Urothelium cell line (cell line): Measurements from ENCODE around the gene GYS1.
"Not testable (repeated sequence)": the region's sequence is repeated elsewhere in the genome, so short reads cannot be mapped to it uniquely, and the experiment has no call there.

Source experiments
- DNase-seq: peaks from one replicate; pipeline ENCODE4 v3.0.0; 2011; ENCODE audit warnings: low spot score, mixed read lengths
- FAIRE-seq: peaks from 2 replicates; lab custom pipeline; 2011; peaks lifted over from hg19 to GRCh38; lab: Jason Lieb, UNC

GYS1 gene

DNA sequence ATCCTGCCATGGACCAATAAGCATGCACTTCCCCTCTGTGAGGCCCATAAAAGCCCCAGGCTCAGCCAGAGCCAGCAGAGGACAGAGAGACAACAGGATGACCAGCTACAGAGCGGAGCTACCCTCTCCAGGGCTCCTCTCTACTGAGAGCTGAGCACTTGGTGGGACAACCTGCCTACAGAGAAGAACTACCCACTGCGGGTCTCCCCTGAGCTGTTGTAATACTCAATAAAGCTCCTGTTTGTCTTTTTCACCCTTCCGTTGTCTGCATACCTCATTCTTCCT lies 45.9 kb downstream of the GYS1 start:
- no peak for FAIRE-seq

DNA sequence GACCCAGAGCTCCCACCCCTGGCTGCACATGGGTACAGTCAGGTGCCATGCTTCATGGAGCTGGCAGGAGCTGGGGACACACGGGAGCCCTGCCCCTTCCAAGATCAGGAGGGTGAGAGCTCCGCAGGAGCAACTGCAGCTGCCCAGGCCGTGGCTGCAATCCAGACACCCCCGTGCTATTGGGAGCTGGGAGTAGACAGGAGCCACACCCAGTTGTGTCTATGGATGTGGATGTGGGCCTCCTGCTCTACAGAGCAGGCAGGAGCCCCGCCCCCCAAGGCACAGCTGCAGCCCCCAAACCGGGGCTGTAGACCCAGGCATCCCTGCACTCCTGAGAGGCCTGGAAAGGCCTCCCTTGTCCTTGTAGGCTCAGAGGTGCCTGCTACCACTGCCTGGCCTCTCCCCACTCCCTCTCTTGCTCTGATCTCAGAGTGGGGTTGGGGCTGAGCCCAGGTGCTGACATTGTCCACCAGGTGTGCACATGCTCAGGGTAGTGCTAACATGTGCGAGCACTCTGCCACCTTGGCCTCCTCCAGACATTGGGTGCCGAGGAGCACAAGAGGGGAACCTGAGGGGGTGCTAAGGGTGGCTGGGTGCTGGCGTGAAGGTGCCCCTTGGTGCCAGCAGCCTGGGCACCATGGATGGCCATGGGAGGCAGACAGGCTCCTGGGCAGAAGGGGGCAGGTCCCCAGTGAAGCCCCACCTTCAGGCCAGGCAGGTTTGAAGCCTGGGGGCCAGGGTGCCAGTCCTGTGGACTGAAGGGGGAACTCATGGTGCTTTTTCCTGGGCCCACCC lies 46.4 kb downstream of the GYS1 start:
- FAIRE-seq (no peak), DNase-seq (no peak)

More for the DNA sequence above, 45.9 kb downstream of the GYS1 start:
- no peak for DNase-seq

DNA sequence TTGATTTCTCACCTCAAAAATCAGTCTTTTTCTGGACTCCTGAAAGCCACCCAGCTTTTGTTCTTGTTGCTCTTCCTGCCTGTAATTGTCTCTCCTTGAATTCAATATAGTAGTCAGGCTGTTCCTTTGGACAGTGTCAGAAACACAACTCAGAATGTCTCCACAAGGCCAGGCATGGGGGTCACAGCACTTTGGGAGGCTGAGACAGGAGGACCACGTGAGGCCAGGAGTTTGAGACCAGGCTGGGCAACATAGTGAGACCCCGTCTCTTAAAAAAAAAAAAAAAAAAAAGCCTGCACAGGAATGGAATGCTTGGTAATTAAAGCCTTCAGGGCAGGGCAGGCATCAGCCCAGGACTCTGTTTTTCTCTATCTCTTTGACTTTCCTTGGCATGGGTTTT lies 47.3 kb downstream of the GYS1 start:
- no peak for DNase-seq

GRCh38 chr19:48945415-48945814 lies 47.7 kb downstream of the GYS1 start:
- no peak for FAIRE-seq
- no peak for DNase-seq

More for the DNA sequence above, 47.3 kb downstream of the GYS1 start:
- FAIRE-seq = no peak

- DNase-seq (no peak), FAIRE-seq (no peak)
These were observed 50.0 kb downstream of the GYS1 start for GRCh38 chr19:48943081-48943480.

DNA sequence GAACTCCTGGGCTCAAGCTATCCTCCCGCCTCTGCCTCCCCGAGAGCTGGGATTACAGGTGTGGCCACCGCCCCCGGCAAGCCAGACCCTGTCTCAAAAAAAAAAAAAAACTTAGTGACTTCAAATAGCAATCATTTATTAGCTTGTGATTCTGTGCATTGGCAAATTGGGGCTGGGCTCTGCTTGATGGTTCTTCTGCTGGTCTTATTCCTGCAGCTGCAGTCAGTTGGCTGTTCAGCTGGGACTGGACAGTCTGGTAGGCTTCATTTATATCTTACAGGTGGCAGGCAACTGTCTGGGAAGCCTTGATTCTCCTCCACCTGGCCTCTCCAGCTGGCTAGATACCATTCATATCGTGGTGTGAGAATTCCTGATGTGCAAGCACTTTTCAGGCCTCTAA lies 52.2 kb downstream of the GYS1 start:
- no peak for FAIRE-seq
- no peak for DNase-seq

- no peak for FAIRE-seq
These were observed 54.9 kb downstream of the GYS1 start for GRCh38 chr19:48938256-48938655.

GRCh38 chr19:48935864-48936263 lies 57.2 kb downstream of the GYS1 start:
- no peak for DNase-seq
- no peak for FAIRE-seq

More at GRCh38 chr19:48938256-48938655, 54.9 kb downstream of the GYS1 start:
- DNase-seq = no peak

GRCh38 chr19:48934837-48935236 lies 58.3 kb downstream of the GYS1 start:
- DNase-seq (no peak), FAIRE-seq (no peak)

- FAIRE-seq (no peak), DNase-seq (peak; percentile 88)
These were observed 59.7 kb downstream of the GYS1 start, which contains the start of gene DHDH for GRCh38 chr19:48933382-48933932. DHDH (plus strand) TSS chr19:48933699; CDS start chr19:48933722, 23 bp downstream.

- DNase-seq = no peak
- FAIRE-seq = no peak
These were observed 64.7 kb downstream of the GYS1 start for GRCh38 chr19:48928164-48929025.

- not testable (repeated sequence) for FAIRE-seq
These were observed 65.4 kb downstream of the GYS1 start for GRCh38 chr19:48927692-48928091.

DNA sequence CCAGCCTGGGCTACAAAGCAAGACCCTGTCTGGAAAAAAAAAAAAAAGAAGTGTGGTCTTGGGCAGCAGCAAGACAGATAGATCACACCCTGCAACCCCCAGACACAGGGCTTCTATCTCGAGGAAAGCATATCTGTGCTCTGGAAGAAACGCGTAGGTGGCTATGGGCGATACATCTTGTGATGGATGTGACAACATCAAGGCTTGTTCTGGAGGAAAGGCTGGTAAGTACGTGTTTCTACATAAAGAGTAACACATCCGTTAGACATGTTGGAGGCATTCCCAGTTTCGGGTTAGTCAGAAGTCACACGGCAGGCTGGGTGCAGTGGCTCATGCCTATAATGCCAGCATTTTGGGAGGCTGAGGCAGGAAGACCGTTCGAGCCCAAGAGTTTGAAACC lies 66.2 kb downstream of the GYS1 start:
- DNase-seq (peak; percentile 51), FAIRE-seq (no peak)

More at GRCh38 chr19:48927692-48928091, 65.4 kb downstream of the GYS1 start:
- DNase-seq = not testable (repeated sequence)

GRCh38 chr19:48925890-48926289 lies 67.2 kb downstream of the GYS1 start:
- FAIRE-seq, DNase-seq: not testable (repeated sequence)

DNA sequence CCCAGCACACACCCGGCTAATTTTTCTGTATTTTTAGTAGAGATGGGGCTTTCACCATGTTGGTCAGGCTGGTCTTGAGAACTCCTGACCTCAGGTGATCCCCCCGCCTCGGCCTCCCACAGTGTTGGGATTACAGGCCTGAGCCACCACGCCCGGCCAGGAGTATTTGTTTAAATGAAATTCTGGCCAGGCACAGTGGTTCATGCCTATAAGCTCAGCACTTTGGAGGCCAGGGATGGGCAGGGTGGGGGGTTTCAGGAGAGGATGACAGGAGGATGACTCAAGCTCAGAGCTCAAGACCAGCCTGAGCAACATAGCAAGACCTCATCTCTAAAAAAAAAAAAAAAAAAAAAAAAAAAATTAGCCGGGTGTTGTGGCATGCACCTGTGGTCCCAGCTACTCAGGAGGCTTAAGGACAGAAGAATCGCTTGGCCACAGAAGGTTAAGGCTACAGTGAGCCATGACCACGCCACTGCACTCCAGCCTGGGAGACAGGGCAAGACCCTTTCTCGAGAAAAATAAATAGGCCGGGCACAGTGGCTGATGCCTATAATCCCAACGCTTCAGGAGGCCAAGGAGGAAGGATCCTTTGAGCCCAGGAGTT lies 67.8 kb downstream of the GYS1 start:
- no peak for FAIRE-seq
- peak; percentile 68 for DNase-seq

DNA sequence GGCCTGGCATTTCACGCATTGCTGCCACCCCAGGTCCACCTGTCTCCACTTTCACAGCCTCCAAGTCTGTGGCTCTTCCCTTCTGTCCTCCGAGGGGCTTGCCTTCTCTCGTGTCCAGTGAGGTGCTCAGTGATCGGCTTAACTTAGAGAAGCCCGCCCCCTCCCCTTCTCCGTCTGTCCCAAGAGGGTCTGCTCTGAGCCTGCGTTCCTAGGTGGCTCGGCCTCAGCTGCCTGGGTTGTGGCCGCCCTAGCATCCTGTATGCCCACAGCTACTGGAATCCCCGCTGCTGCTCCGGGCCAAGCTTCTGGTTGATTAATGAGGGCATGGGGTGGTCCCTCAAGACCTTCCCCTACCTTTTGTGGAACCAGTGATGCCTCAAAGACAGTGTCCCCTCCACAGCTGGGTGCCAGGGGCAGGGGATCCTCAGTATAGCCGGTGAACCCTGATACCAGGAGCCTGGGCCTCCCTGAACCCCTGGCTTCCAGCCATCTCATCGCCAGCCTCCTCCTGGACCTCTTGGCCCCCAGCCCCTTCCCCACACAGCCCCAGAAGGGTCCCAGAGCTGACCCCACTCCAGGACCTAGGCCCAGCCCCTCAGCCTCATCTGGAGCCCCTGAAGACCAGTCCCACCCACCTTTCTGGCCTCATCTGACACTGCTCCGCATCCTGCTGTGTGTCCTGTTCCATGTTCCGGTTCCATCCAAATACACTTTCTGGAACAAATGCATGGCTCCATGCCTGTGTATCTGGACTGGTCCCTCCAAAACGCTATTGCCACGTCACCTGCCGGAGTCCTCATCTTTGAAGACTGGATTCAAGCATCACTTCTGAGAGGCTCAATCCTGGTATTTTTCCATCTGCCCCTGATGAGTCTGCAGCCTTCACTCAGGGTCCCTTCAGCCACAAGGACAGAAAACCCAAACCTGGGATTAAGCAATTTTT lies 70.3 kb downstream of the GYS1 start:
- FAIRE-seq = no peak
- no peak for DNase-seq

DNA sequence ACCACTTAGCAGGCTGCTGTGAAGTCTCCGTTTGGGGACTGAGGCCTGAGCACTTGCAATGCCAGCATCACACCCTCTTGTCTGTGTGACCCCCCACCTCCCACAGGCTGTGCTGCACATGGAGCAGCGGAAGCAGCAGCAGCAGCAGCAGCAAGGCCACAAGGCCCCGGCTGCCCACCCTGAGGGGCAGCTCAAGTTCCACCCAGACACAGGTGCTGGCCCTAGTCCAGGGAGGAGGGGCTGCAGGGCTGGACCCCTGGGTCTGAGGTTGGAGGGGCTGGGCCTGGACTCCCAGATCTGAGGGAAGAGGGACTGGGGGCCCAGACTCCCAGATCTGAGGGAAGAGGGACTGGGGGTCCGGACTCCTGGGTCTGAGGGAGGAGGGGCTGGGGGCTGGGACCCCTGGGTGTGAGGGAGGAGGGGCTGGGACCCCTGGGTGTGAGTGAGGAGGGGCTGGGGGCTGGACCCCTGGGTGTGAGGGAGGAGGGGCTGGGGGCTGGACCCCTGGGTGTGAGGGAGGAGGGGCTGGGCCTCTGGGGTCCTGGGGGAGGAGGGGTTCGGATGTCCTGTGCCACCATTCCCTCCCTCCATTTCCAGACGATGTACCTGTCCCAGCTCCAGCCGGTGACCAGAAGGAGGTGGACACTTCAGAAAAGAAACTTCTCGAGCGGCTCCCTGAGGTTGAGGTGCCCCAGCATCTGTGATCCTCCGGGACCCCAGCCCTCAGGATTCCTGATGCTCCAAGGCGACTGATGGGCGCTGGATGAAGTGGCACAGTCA lies 71.2 kb downstream of the GYS1 start:
- FAIRE-seq (no peak), DNase-seq (no peak)

- FAIRE-seq = no peak
These were observed 72.2 kb downstream of the GYS1 start for GRCh38 chr19:48920949-48921348.

GRCh38 chr19:48919271-48919670 lies 73.8 kb downstream of the GYS1 start:
- FAIRE-seq, DNase-seq: not testable (repeated sequence)

More at GRCh38 chr19:48920949-48921348, 72.2 kb downstream of the GYS1 start:
- no peak for DNase-seq
